Caco-2 (cell line): ENCODE measurements around the gene MYO7B. TPM values are rescaled to one million over a fixed set of nuclear protein-coding genes. Genes with fewer than 3 reads are reported as not detected.

Experiments used
- BruUV-seq: library from RNA; stranded (reverse); fragments of 400-500 nt; replicated peaks from 2 replicates; lab custom pipeline; 2021; lab: Mats Ljungman, UMichigan
- CTCF ChIA-PET: fragments of 300-600 bp; sonication (Branson Sonifier 250); formaldehyde crosslinking; loops from one replicate; lab custom pipeline; 2022; ENCODE audit warnings: antibody characterized with exemption; lab: Charles Lee
- POLR2A ChIA-PET: fragments of 300-600 bp; sonication (Branson Sonifier 250); formaldehyde crosslinking; loops from one replicate; lab custom pipeline; 2022; ENCODE audit warnings: antibody characterized with exemption; lab: Charles Lee
- DNase-seq, 2 experiments: peaks; one replicate each; pipeline versions ENCODE4 v3.0.0 to v3.0.0-alpha.2; 2020 to 2022
- H3K27me3 ChIP-seq: replicated peaks from 2 replicates; pipeline ENCODE4 v1.6.0; 2011; ENCODE audit warnings: low read length; ENCODE audit not compliant: control insufficient read depth, insufficient read depth
- H3K36me3 ChIP-seq: 2 replicates; pipeline ENCODE4 v1.5.1; 2011; ENCODE audit warnings: low read length; ENCODE audit not compliant: control insufficient read depth, insufficient read depth
- H3K4me1 ChIP-seq: fragments of 250-450 bp; sonication (Bioruptor Pico); 2 replicates; pipeline ENCODE4 v1.5.1; 2020; ENCODE audit warnings: mild to moderate bottlenecking
- H3K4me3 ChIP-seq: 2 replicates; pipeline ENCODE4 v1.5.1; 2011; ENCODE audit warnings: low read depth, mild to moderate bottlenecking, control low read depth, low read length
- H3K9me3 ChIP-seq: fragments of 250-450 bp; sonication (Bioruptor Pico); 2 replicates; pipeline ENCODE4 v1.5.1; 2020; ENCODE audit warnings: mild to moderate bottlenecking, moderate library complexity
- H3K27ac Mint-ChIP-seq: one replicate; pipeline ENCODE4 v1.8.0; 2022; ENCODE audit warnings: mixed read lengths; ENCODE audit not compliant: unreplicated experiment
- H3K27me3 Mint-ChIP-seq: one replicate; pipeline ENCODE4 v1.8.0; 2022; ENCODE audit warnings: mixed read lengths; ENCODE audit not compliant: insufficient read depth, unreplicated experiment
- H3K36me3 Mint-ChIP-seq: one replicate; pipeline ENCODE4 v1.8.0; 2022; ENCODE audit warnings: mild to moderate bottlenecking, mixed read lengths; ENCODE audit not compliant: insufficient read depth, unreplicated experiment
- H3K4me1 Mint-ChIP-seq: one replicate; pipeline ENCODE4 v1.8.0; 2022; ENCODE audit warnings: low read depth, mixed read lengths; ENCODE audit not compliant: unreplicated experiment
- H3K4me3 Mint-ChIP-seq: one replicate; pipeline ENCODE4 v1.8.0; 2022; ENCODE audit warnings: mild to moderate bottlenecking, moderate library complexity, mixed read lengths; ENCODE audit not compliant: unreplicated experiment
- H3K9me3 Mint-ChIP-seq: one replicate; pipeline ENCODE4 v1.8.0; 2022; ENCODE audit warnings: mixed read lengths; ENCODE audit not compliant: unreplicated experiment
- intact Hi-C: fragments of 100-400 bp; cut with micrococcal nuclease; formaldehyde crosslinking; loops from one replicate; pipeline ENCODE4 v1.10.0; 2022; ENCODE audit not compliant: unreplicated experiment
- total RNA-seq: library from RNA; stranded (reverse); gene quantifications from 2 replicates; pipeline ENCODE4 v1.2.3, GENCODE V29; 2022
- TF ChIP-seq, protein P1 (sequence below), 2 experiments: fragments of 200-600 bp in 1 of 2; IDR thresholded peaks; 1 replicate in 1 of 2; 2 replicates in 1 of 2; pipeline versions ENCODE4 v1.5.1 to v1.8.0; 2011 to 2022; ENCODE audit warnings: antibody characterized with exemption in 1 of 2, control low read depth in 1 of 2, inconsistent platforms in 1 of 2, low read depth in 1 of 2, low read length in 1 of 2, mild to moderate bottlenecking in 1 of 2, moderate library complexity in 1 of 2; ENCODE audit not compliant: insufficient read depth in 1 of 2, severe bottlenecking in 1 of 2, unreplicated experiment in 1 of 2

Gene MYO7B
- total RNA-seq, 1 experiment from 2014 or later: 0.27 TPM

DNA sequence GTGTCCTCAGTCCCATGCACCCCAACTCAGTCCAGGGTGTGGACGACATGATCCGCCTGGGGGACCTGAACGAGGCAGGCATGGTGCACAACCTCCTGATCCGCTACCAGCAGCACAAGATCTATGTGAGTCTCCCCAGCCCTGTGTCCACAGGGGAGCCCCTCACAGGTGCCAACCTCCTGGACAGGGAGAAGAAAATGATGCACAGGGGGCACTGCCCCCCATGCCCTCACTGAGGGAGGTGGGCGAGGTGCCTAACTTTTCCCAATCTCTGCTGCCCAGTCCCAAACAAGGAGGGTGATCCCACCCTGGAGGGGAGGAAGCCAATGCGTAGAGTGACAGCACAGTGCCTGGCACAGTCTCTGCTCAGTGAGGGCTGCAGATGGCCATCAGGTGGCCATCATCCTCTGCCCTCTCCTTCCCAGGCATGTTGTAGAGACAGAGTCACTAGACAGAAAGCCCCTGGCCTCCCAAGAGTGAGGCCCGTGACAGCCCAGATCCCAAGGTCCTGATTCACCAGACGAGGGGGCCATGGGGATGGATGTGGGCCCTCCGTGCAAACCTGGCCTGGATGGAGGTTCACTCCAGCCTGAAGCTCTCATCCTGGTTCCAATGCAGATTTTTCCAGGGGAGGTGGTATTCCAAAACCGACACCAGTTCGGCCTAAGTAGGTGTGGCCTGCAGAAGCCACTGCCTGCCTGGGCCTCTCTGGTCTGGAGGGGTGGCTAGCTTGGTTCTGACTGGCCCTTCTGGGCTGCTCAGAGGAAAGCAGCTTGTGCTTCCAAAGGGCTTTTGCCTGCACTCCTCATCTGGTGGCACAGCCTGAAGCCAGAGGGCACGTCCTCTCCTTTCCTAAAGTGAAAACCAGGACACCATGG is 30.0 kb downstream of the MYO7B start:
- H3K9me3 ChIP-seq: no peaks in the 10 kb centered on the region
- no peaks in the 10 kb centered on the region for H3K36me3 ChIP-seq
- H3K27me3 Mint-ChIP-seq: no peaks in the 10 kb centered on the region
- TF ChIP-seq, protein P1, sequence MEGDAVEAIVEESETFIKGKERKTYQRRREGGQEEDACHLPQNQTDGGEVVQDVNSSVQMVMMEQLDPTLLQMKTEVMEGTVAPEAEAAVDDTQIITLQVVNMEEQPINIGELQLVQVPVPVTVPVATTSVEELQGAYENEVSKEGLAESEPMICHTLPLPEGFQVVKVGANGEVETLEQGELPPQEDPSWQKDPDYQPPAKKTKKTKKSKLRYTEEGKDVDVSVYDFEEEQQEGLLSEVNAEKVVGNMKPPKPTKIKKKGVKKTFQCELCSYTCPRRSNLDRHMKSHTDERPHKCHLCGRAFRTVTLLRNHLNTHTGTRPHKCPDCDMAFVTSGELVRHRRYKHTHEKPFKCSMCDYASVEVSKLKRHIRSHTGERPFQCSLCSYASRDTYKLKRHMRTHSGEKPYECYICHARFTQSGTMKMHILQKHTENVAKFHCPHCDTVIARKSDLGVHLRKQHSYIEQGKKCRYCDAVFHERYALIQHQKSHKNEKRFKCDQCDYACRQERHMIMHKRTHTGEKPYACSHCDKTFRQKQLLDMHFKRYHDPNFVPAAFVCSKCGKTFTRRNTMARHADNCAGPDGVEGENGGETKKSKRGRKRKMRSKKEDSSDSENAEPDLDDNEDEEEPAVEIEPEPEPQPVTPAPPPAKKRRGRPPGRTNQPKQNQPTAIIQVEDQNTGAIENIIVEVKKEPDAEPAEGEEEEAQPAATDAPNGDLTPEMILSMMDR (IDR thresholded peaks at IDR 0.05; ENCODE audit: insufficient read depth in 1 of 2, low read depth in 1 of 2, low read length in 1 of 2, severe bottlenecking in 1 of 2, unreplicated experiment in 1 of 2): no peak
- H3K27ac Mint-ChIP-seq: no peak overlapping the region
- H3K4me3 ChIP-seq: no peak overlapping the region
- BruUV-seq: no TSS peak
- intact Hi-C loops: no loop called here
- H3K36me3 Mint-ChIP-seq: no peaks in the 10 kb centered on the region
- no peak for DNase-seq
- peaks cover 10% of the 10 kb centered on the region for H3K9me3 Mint-ChIP-seq
- H3K27me3 ChIP-seq: no peaks in the 10 kb centered on the region
- H3K4me1 ChIP-seq: no peaks in the 10 kb centered on the region
- no peaks in the 10 kb centered on the region for H3K4me1 Mint-ChIP-seq
- ChIA-PET POLR2A (no interaction called here), CTCF (no interaction called here)
- no peak overlapping the region for H3K4me3 Mint-ChIP-seq

DNA sequence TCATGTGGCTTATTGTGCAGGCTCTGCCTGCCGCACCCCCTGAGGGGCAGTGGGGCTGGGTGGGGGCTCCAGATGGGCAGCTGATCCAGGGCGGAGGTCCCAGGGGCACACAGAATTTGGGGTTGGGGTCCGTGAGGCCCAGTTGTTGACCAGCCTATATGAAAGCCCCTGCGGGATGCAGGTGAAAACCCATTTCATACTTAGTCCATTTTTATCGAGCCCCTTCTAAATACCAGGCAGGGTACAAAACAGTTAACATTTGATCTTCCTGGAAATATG is 30.6 kb downstream of the MYO7B start:
- no peaks in the 10 kb centered on the region for H3K36me3 Mint-ChIP-seq
- no peak for DNase-seq
- H3K9me3 ChIP-seq: no peaks in the 10 kb centered on the region
- H3K4me1 ChIP-seq: no peaks in the 10 kb centered on the region
- no peak overlapping the region for H3K27ac Mint-ChIP-seq
- no peaks in the 10 kb centered on the region for H3K27me3 Mint-ChIP-seq
- peaks cover 10% of the 10 kb centered on the region for H3K9me3 Mint-ChIP-seq
- no TSS peak for BruUV-seq
- CTCF ChIA-PET: interaction anchor here (1.6 kb wide), 1 partner anchor 25 kb away, joined by 3 read pairs; no protein-coding TSS in a partner anchor
- no peaks in the 10 kb centered on the region for H3K36me3 ChIP-seq
- POLR2A ChIA-PET: no interaction called here
- no peak overlapping the region for H3K4me3 Mint-ChIP-seq
- H3K4me3 ChIP-seq: no peak overlapping the region
- no peaks in the 10 kb centered on the region for H3K4me1 Mint-ChIP-seq
- intact Hi-C loops: no loop called here
- TF ChIP-seq, protein P1 (IDR thresholded peaks at IDR 0.05; ENCODE audit: insufficient read depth in 1 of 2, low read depth in 1 of 2, low read length in 1 of 2, severe bottlenecking in 1 of 2, unreplicated experiment in 1 of 2): no peak
- no peaks in the 10 kb centered on the region for H3K27me3 ChIP-seq

DNA sequence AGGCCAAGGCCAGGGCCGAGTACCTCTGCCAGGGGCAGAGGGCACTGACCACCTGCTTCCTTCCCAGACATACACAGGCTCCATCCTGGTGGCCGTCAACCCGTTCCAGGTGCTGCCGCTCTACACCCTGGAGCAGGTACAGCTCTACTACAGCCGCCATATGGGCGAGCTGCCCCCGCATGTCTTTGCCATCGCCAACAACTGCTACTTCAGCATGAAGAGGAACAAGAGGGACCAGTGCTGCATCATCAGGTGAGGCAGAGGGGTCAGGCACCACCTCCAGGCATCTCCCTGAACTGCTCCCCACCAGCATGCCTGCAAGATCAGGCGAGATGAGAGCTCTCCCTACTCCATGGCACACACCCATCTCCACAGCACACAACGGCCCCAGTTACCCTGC is 31.1 kb downstream of the MYO7B start:
- Histone ChIP-seq H3K36me3 (no peaks in the 10 kb centered on the region), H3K4me3 (no peak overlapping the region), H3K9me3 (no peaks in the 10 kb centered on the region), H3K4me1 (no peaks in the 10 kb centered on the region), H3K27me3 (no peaks in the 10 kb centered on the region)
- TF ChIP-seq, protein P1 (IDR thresholded peaks at IDR 0.05; ENCODE audit: insufficient read depth in 1 of 2, low read depth in 1 of 2, low read length in 1 of 2, severe bottlenecking in 1 of 2, unreplicated experiment in 1 of 2): no peak
- no peak overlapping the region for H3K27ac Mint-ChIP-seq
- no peak overlapping the region for H3K4me3 Mint-ChIP-seq
- H3K36me3 Mint-ChIP-seq: no peaks in the 10 kb centered on the region
- DNase-seq: no peak
- BruUV-seq: no TSS peak
- ChIA-PET POLR2A (no interaction called here), CTCF (interaction anchor here (1.6 kb wide), 1 partner anchor 25 kb away, joined by 3 read pairs; no protein-coding TSS in a partner anchor)
- peaks cover 10% of the 10 kb centered on the region for H3K9me3 Mint-ChIP-seq
- intact Hi-C loops: no loop called here
- no peaks in the 10 kb centered on the region for H3K27me3 Mint-ChIP-seq
- no peaks in the 10 kb centered on the region for H3K4me1 Mint-ChIP-seq
